Measurements from ENCODE around the gene FOXP4. TPM values are rescaled to one million over a fixed set of nuclear protein-coding genes. Genes with fewer than 3 reads are reported as not detected.

FOXP4 gene
- total and polyA plus RNA-seq, 7 donors: 4.1 to 19.5 (median 12.7) TPM

DNA sequence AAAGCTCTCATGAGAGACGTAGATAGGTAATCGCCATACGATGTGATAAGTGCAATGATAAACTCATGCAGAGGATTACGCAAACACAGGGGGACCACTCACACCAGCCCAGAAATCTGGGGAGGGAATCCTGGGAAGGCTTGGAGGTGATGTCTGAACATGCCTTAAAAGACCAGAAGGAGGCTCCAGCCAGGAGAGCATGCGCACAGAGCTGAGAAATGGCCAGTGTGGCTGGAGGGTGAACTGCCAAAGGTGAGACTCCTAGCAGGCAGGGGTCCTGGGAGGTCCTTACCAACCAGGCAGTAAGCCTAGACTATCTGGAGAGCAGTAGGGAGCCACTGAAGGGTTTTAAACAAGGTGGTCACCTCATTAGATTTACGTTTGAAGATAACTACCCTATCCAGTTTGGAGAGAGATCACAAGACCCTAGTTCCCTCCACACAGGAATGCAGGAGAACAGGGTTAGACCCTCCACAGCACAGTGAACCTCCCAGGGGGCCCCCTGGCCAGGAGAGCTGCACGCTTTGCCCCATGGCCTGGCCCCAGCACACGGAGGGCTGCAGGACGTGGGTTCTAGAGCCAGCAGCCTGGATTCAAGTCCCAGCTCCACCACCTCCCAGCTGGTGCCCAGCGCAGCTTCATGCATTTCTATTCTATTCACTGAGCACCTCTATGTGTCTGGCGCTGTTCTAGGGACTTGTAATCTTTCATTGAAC, 105.2 kb downstream of the FOXP4 start:
- no peaks in the 10 kb centered on the region for H3K4me1 ChIP-seq
- DNase-seq: peak; percentile 43
- TF ChIP-seq EP300 (IDR thresholded peaks at IDR 0.05) (no peak), POLR2AphosphoS5 (IDR thresholded peaks at IDR 0.05) (no peak), POLR2A (IDR thresholded peaks at IDR 0.05) (no peak)
- TF ChIP-seq, protein P1, sequence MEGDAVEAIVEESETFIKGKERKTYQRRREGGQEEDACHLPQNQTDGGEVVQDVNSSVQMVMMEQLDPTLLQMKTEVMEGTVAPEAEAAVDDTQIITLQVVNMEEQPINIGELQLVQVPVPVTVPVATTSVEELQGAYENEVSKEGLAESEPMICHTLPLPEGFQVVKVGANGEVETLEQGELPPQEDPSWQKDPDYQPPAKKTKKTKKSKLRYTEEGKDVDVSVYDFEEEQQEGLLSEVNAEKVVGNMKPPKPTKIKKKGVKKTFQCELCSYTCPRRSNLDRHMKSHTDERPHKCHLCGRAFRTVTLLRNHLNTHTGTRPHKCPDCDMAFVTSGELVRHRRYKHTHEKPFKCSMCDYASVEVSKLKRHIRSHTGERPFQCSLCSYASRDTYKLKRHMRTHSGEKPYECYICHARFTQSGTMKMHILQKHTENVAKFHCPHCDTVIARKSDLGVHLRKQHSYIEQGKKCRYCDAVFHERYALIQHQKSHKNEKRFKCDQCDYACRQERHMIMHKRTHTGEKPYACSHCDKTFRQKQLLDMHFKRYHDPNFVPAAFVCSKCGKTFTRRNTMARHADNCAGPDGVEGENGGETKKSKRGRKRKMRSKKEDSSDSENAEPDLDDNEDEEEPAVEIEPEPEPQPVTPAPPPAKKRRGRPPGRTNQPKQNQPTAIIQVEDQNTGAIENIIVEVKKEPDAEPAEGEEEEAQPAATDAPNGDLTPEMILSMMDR (IDR thresholded peaks at IDR 0.05): no peak
- H3K4me3 ChIP-seq: no peak overlapping the region
- peaks cover 0 to 4% (median 0%) of the 10 kb centered on the region in 3 donors for H3K27me3 ChIP-seq
- H3K27ac ChIP-seq: no peak overlapping the region
- intact Hi-C loops (cut with DNase I): no loop called here
- H3K9me3 ChIP-seq: no peaks in the 10 kb centered on the region
- 69 to 87% methylated on average over 11 of the region's 11 CpGs for WGBS, 2 donors
- H3K36me3 ChIP-seq: no peaks in the 10 kb centered on the region

Small RNA genes within 50 kb of the gene (small RNA-seq; reads per million reads assigned to genes)
- 0 to 0.06 (median 0) reads per million in 3 donors for gene MIR4641

Other genes with a start within 250 kb of the FOXP4 start
- gene NCR2, start 210.8 kb upstream of the FOXP4 start, total RNA-seq: not detected
- under 1 TPM in 1 of 3 donors, not detected in 2; 0.20 TPM for gene NCR2, start 210.8 kb upstream of the FOXP4 start, polyA plus RNA-seq
- gene MDFI, start 92.1 kb downstream of the FOXP4 start, total RNA-seq: 1 to 10 TPM; 2.9 to 8.6 (median 5.1) TPM
- 1 to 10 TPM in 2 of 3 donors, under 1 TPM in 1; 0.69 to 7.7 (median 4.2) TPM for gene MDFI, start 92.1 kb downstream of the FOXP4 start, polyA plus RNA-seq
- 10 to 100 TPM; 21.0 to 28.5 (median 24.2) TPM for gene TFEB, start 189.2 kb downstream of the FOXP4 start, total RNA-seq
- 10 to 100 TPM; 28.2 to 40.9 (median 34.0) TPM for gene TFEB, start 189.2 kb downstream of the FOXP4 start, polyA plus RNA-seq
- not detected for gene PGC, start 201.0 kb downstream of the FOXP4 start, total RNA-seq
- gene PGC, start 201.0 kb downstream of the FOXP4 start, polyA plus RNA-seq: 10 to 100 TPM in 1 of 3 donors, 1 to 10 TPM in 1, under 1 TPM in 1; 0.07 to 12.6 (median 9.2) TPM
- gene FRS3, start 233.5 kb downstream of the FOXP4 start, total RNA-seq: 1 to 10 TPM; 4.1 to 4.9 (median 4.7) TPM
- 1 to 10 TPM; 1.6 to 4.8 (median 3.3) TPM for gene FRS3, start 233.5 kb downstream of the FOXP4 start, polyA plus RNA-seq
- gene PRICKLE4, start 234.4 kb downstream of the FOXP4 start, total RNA-seq: 10 to 100 TPM in 1 of 4 donors, 1 to 10 TPM in 3; 2.0 to 13.8 (median 4.4) TPM
- 1 to 10 TPM in 1 of 3 donors, not detected in 2; 1.5 TPM for gene PRICKLE4, start 234.4 kb downstream of the FOXP4 start, polyA plus RNA-seq
- 100 to 1,000 TPM; 116 to 154 (median 151) TPM for gene TOMM6, start 241.3 kb downstream of the FOXP4 start, total RNA-seq
- 100 to 1,000 TPM; 209 to 309 (median 254) TPM for gene TOMM6, start 241.3 kb downstream of the FOXP4 start, polyA plus RNA-seq

All from sigmoid colon (tissue), 7 donors.